Measurements from ENCODE around the gene ARFGAP1.
"Not testable (repeated sequence)": the region's sequence is repeated elsewhere in the genome, so short reads cannot be mapped to it uniquely, and the experiment has no call there.

ARFGAP1 gene

GRCh38 chr20:63334356-63334755, 61.7 kb downstream of the ARFGAP1 start:
- Histone ChIP-seq H3K27ac (ENCODE audit: low read depth, low read length) (no peak overlapping the region), H3K4me1 (ENCODE audit: control insufficient read depth in 1 of 2, insufficient read depth in 2 of 2, low read length in 2 of 2) (no peaks in the 10 kb centered on the region), H3K9ac (ENCODE audit: low read depth in 1 of 2, low read length in 2 of 2) (no peak overlapping the region), H3K36me3 (ENCODE audit: control insufficient read depth in 1 of 2, insufficient read depth in 2 of 2, low read length in 2 of 2) (no peaks in the 10 kb centered on the region), H3K27me3 (ENCODE audit: control insufficient read depth in 1 of 2, insufficient read depth in 2 of 2, low read length in 2 of 2) (peaks cover 3% of the 10 kb centered on the region in 2 donors), H3K4me3 (ENCODE audit: low read depth in 1 of 2, low read length in 2 of 2) (no peak overlapping the region), H3K9me3 (ENCODE audit: control insufficient read depth in 1 of 2, low read length in 2 of 2) (peaks cover 4 to 5% of the 10 kb centered on the region in 2 donors)

- H3K36me3 ChIP-seq (ENCODE audit: control insufficient read depth in 1 of 2, insufficient read depth in 2 of 2, low read length in 2 of 2); H3K4me3 ChIP-seq (ENCODE audit: low read depth in 1 of 2, low read length in 2 of 2); H3K9ac ChIP-seq (ENCODE audit: low read depth in 1 of 2, low read length in 2 of 2); H3K27me3 ChIP-seq (ENCODE audit: control insufficient read depth in 1 of 2, insufficient read depth in 2 of 2, low read length in 2 of 2); H3K27ac ChIP-seq (ENCODE audit: low read depth, low read length); H3K4me1 ChIP-seq (ENCODE audit: control insufficient read depth in 1 of 2, insufficient read depth in 2 of 2, low read length in 2 of 2); H3K9me3 ChIP-seq (ENCODE audit: control insufficient read depth in 1 of 2, low read length in 2 of 2): not testable (repeated sequence)
These were observed 62.4 kb downstream of the ARFGAP1 start for GRCh38 chr20:63335060-63335459.

- Histone ChIP-seq H3K9ac (ENCODE audit: low read depth in 1 of 2, low read length in 2 of 2) (no peak overlapping the region), H3K4me3 (ENCODE audit: low read depth in 1 of 2, low read length in 2 of 2) (no peak overlapping the region), H3K36me3 (ENCODE audit: control insufficient read depth in 1 of 2, insufficient read depth in 2 of 2, low read length in 2 of 2) (no peaks in the 10 kb centered on the region), H3K4me1 (ENCODE audit: control insufficient read depth in 1 of 2, insufficient read depth in 2 of 2, low read length in 2 of 2) (no peaks in the 10 kb centered on the region), H3K9me3 (ENCODE audit: control insufficient read depth in 1 of 2, low read length in 2 of 2) (peaks cover 4 to 5% of the 10 kb centered on the region in 2 donors), H3K27ac (ENCODE audit: low read depth, low read length) (no peak overlapping the region), H3K27me3 (ENCODE audit: control insufficient read depth in 1 of 2, insufficient read depth in 2 of 2, low read length in 2 of 2) (peaks cover 3% of the 10 kb centered on the region in 2 donors)
These were observed 63.1 kb downstream of the ARFGAP1 start for GRCh38 chr20:63335711-63336110.

GRCh38 chr20:63336232-63336752, 63.7 kb downstream of the ARFGAP1 start:
- Histone ChIP-seq H3K36me3 (ENCODE audit: control insufficient read depth in 1 of 2, insufficient read depth in 2 of 2, low read length in 2 of 2) (no peaks in the 10 kb centered on the region), H3K27ac (ENCODE audit: low read depth, low read length) (no peak overlapping the region), H3K27me3 (ENCODE audit: control insufficient read depth in 1 of 2, insufficient read depth in 2 of 2, low read length in 2 of 2) (peaks cover 3% of the 10 kb centered on the region in 2 donors), H3K9ac (ENCODE audit: low read depth in 1 of 2, low read length in 2 of 2) (no peak overlapping the region), H3K4me3 (ENCODE audit: low read depth in 1 of 2, low read length in 2 of 2) (no peak overlapping the region), H3K4me1 (ENCODE audit: control insufficient read depth in 1 of 2, insufficient read depth in 2 of 2, low read length in 2 of 2) (no peaks in the 10 kb centered on the region), H3K9me3 (ENCODE audit: control insufficient read depth in 1 of 2, low read length in 2 of 2) (peaks cover 4 to 5% of the 10 kb centered on the region in 2 donors)

- no peak overlapping the region for H3K27ac ChIP-seq (ENCODE audit: low read depth, low read length)
- no peak overlapping the region for H3K9ac ChIP-seq (ENCODE audit: low read depth in 1 of 2, low read length in 2 of 2)
- H3K4me1 ChIP-seq (ENCODE audit: control insufficient read depth in 1 of 2, insufficient read depth in 2 of 2, low read length in 2 of 2), result no peaks in the 10 kb centered on the region
- peaks cover 3% of the 10 kb centered on the region in 2 donors for H3K27me3 ChIP-seq (ENCODE audit: control insufficient read depth in 1 of 2, insufficient read depth in 2 of 2, low read length in 2 of 2)
- H3K4me3 ChIP-seq (ENCODE audit: low read depth in 1 of 2, low read length in 2 of 2), result no peak overlapping the region
- H3K9me3 ChIP-seq (ENCODE audit: control insufficient read depth in 1 of 2, low read length in 2 of 2), result no peaks in the 10 kb centered on the region
- H3K36me3 ChIP-seq (ENCODE audit: control insufficient read depth in 1 of 2, insufficient read depth in 2 of 2, low read length in 2 of 2), result no peaks in the 10 kb centered on the region
These were observed 65.3 kb downstream of the ARFGAP1 start for GRCh38 chr20:63337786-63338420.

Measured in duodenal mucosa (tissue), 2 donors.